ENCODE results near the gene PIWIL4. TPM values are rescaled to one million over a fixed set of nuclear protein-coding genes. Genes with fewer than 3 reads are reported as not detected.

PIWIL4 gene
- total RNA-seq, 1 experiment from 2014 or later: not detected

DNA sequence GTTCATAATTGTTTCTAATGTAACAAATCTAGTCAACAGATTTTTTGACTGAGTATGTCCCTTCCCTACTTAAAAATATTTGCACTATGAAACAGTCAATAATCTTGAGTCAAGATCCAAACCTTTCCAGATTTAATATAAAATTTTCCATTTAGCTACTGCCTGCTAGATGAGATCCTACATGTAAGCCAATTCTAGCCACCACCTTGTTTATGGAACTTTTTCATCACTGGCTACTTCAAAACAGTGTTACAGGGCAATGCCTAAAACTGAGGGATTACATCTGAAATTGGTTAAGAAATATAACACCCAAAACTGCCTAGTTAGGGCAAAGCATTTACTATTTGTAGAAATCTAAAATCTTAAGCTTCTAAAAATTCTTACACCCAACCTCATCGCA lies 34.0 kb upstream of the PIWIL4 start:
- TF ChIP-seq, protein P1, sequence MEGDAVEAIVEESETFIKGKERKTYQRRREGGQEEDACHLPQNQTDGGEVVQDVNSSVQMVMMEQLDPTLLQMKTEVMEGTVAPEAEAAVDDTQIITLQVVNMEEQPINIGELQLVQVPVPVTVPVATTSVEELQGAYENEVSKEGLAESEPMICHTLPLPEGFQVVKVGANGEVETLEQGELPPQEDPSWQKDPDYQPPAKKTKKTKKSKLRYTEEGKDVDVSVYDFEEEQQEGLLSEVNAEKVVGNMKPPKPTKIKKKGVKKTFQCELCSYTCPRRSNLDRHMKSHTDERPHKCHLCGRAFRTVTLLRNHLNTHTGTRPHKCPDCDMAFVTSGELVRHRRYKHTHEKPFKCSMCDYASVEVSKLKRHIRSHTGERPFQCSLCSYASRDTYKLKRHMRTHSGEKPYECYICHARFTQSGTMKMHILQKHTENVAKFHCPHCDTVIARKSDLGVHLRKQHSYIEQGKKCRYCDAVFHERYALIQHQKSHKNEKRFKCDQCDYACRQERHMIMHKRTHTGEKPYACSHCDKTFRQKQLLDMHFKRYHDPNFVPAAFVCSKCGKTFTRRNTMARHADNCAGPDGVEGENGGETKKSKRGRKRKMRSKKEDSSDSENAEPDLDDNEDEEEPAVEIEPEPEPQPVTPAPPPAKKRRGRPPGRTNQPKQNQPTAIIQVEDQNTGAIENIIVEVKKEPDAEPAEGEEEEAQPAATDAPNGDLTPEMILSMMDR (conservative IDR thresholded peaks at IDR 0.05): no peak
- H3K14ac ChIP-seq (ENCODE audit: insufficient read depth, low read length): no peak overlapping the region
- no peak overlapping the region for H2BK12ac ChIP-seq (ENCODE audit: insufficient read length, low read depth, low read length)
- H3K4me3 Mint-ChIP-seq: no peak overlapping the region
- no peak overlapping the region for H4K91ac ChIP-seq (ENCODE audit: insufficient read length, low read depth, low read length)
- no peak overlapping the region for H2AFZ ChIP-seq (ENCODE audit: low read length)
- H3K9me3 Mint-ChIP-seq: no peaks in the 10 kb centered on the region
- H3K27ac ChIP-seq (ENCODE audit: insufficient read length, low read depth, low read length): no peak overlapping the region
- no peak overlapping the region for H2BK15ac ChIP-seq (ENCODE audit: low read depth, low read length)
- no peak overlapping the region for H3K56ac ChIP-seq (ENCODE audit: insufficient read length, low read depth, low read length)
- no peak overlapping the region for H2BK5ac ChIP-seq (ENCODE audit: insufficient read length, low read length)
- H3K79me1 ChIP-seq (ENCODE audit: insufficient read depth, low read depth, low read length, poor library complexity, severe bottlenecking): no peaks in the 10 kb centered on the region
- no peak for DNase-seq
- no peak overlapping the region for H2AK5ac ChIP-seq (ENCODE audit: insufficient read length, low read length)
- no CpG with 5 or more reads among the region's 1 CpG for WGBS (ENCODE audit: extremely low coverage, insufficient read length, low lambda C conversion rate)
- no peak overlapping the region for H2BK20ac ChIP-seq (ENCODE audit: low read depth, low read length, poor library complexity, severe bottlenecking)
- H4K20me1 ChIP-seq (ENCODE audit: control insufficient read depth, insufficient read depth, insufficient read length): no peaks in the 10 kb centered on the region
- no peak overlapping the region for H4K5ac ChIP-seq (ENCODE audit: insufficient read length, low read depth, low read length)
- peaks cover 3% of the 10 kb centered on the region; the same call in 1 of the 2 replicates for H3K27me3 Mint-ChIP-seq (ENCODE audit: low read depth)
- no peak overlapping the region for H3K4ac ChIP-seq (ENCODE audit: low read depth, low read length)
- no peak overlapping the region for H3K9ac ChIP-seq (ENCODE audit: extremely low read depth, insufficient read length, low read length)
- no peak overlapping the region for H3K4me2 ChIP-seq (ENCODE audit: insufficient read depth, insufficient read length, low read length)
- no peaks in the 10 kb centered on the region for H3K4me1 ChIP-seq (ENCODE audit: insufficient read depth, low read length)
- no peak overlapping the region for H4K8ac ChIP-seq (replicated peaks; ENCODE audit: insufficient read length, low read depth, low read length)
- H3K23ac ChIP-seq (ENCODE audit: insufficient read length, low read depth, low read length): no peak overlapping the region
- no peaks in the 10 kb centered on the region for H3K36me3 Mint-ChIP-seq (ENCODE audit: insufficient read depth in 1 of 3, low read depth in 3 of 3)
- no peak overlapping the region for H3T11ph ChIP-seq (ENCODE audit: low read length)
- no peak overlapping the region for H3K18ac ChIP-seq (ENCODE audit: insufficient read length, low read depth, low read length)
- H2BK120ac ChIP-seq (ENCODE audit: low read depth, low read length, poor library complexity, severe bottlenecking): no peak overlapping the region
- no peaks in the 10 kb centered on the region for H3K9me3 ChIP-seq (ENCODE audit: control insufficient read depth, low read depth, low read length)
- no peaks in the 10 kb centered on the region for H3K23me2 ChIP-seq (ENCODE audit: insufficient read length, low read depth, low read length, poor library complexity, severe bottlenecking)
- H3K4me1 Mint-ChIP-seq: no peaks in the 10 kb centered on the region; a peak in 1 of 4 replicates
- H3K27me3 ChIP-seq (ENCODE audit: insufficient read depth, low read length): no peaks in the 10 kb centered on the region
- no peaks in the 10 kb centered on the region for H3K79me2 ChIP-seq (ENCODE audit: insufficient read depth, low read length)
- no peak overlapping the region for H3K27ac Mint-ChIP-seq
